BE2C (cell line): Measurements from ENCODE around the gene ERO1B.

Experiments used
- DNase-seq: peaks from one replicate; pipeline ENCODE4 v3.0.0-alpha.2; 2020
- H3K27me3 ChIP-seq: fragments of 250-450 bp; sonication (Bioruptor Pico); 2 replicates; pipeline ENCODE4 v1.5.1; 2020; ENCODE audit warnings: mild to moderate bottlenecking
- H3K36me3 ChIP-seq: fragments of 250-450 bp; sonication (Bioruptor Pico); 2 replicates; pipeline ENCODE4 v1.5.1; 2020; ENCODE audit warnings: mild to moderate bottlenecking
- H3K4me1 ChIP-seq: fragments of 250-450 bp; sonication (Bioruptor Pico); 2 replicates; pipeline ENCODE4 v1.5.1; 2020
- H3K4me3 ChIP-seq: 2 replicates; pipeline ENCODE4 v1.5.1; 2011; ENCODE audit warnings: low read depth, low read length
- H3K9me3 ChIP-seq: fragments of 250-450 bp; sonication (Bioruptor Pico); 2 replicates; pipeline ENCODE4 v1.5.1; 2020
- TF ChIP-seq, protein P1 (sequence below): IDR thresholded peaks from 2 replicates; pipeline ENCODE4 v1.5.1; 2012; ENCODE audit warnings: mild to moderate bottlenecking, low read depth, low read length

Gene ERO1B

GRCh38 chr1:236235116-236235515, 46.6 kb downstream of the ERO1B start:
- no peaks in the 10 kb centered on the region for H3K36me3 ChIP-seq
- no peak for DNase-seq
- TF ChIP-seq, protein P1, sequence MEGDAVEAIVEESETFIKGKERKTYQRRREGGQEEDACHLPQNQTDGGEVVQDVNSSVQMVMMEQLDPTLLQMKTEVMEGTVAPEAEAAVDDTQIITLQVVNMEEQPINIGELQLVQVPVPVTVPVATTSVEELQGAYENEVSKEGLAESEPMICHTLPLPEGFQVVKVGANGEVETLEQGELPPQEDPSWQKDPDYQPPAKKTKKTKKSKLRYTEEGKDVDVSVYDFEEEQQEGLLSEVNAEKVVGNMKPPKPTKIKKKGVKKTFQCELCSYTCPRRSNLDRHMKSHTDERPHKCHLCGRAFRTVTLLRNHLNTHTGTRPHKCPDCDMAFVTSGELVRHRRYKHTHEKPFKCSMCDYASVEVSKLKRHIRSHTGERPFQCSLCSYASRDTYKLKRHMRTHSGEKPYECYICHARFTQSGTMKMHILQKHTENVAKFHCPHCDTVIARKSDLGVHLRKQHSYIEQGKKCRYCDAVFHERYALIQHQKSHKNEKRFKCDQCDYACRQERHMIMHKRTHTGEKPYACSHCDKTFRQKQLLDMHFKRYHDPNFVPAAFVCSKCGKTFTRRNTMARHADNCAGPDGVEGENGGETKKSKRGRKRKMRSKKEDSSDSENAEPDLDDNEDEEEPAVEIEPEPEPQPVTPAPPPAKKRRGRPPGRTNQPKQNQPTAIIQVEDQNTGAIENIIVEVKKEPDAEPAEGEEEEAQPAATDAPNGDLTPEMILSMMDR: no peak
- H3K4me3 ChIP-seq: no peak overlapping the region
- H3K4me1 ChIP-seq: no peaks in the 10 kb centered on the region
- no peaks in the 10 kb centered on the region for H3K27me3 ChIP-seq
- H3K9me3 ChIP-seq: no peaks in the 10 kb centered on the region

DNA sequence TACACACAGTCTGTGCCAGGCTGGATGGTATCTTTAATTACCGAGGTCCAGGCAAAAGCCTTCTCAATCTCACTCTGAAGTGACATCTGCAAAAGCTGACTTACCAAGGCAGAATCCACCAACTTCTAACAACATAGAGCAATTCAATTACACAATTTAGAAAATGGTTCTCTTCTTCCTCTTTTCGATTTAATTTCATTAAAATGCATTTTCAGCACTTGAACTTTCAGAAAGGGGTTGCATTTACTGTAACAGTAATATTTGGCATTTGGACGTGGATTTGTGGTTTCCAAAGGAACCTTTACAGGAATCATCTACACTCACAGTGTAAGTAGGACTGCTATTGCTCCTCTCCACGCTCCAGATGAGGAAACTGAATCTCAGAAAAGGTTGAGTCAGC, 53.3 kb downstream of the ERO1B start:
- Histone ChIP-seq H3K36me3 (no peaks in the 10 kb centered on the region), H3K9me3 (no peaks in the 10 kb centered on the region), H3K27me3 (peaks cover 5% of the 10 kb centered on the region), H3K4me3 (no peak overlapping the region), H3K4me1 (no peaks in the 10 kb centered on the region)
- TF ChIP-seq, protein P1: no peak
- no peak for DNase-seq

GRCh38 chr1:236222632-236223031, 59.1 kb downstream of the ERO1B start:
- no peaks in the 10 kb centered on the region for H3K9me3 ChIP-seq
- peaks cover 5% of the 10 kb centered on the region for H3K27me3 ChIP-seq
- H3K36me3 ChIP-seq: no peaks in the 10 kb centered on the region
- H3K4me3 ChIP-seq: no peak overlapping the region
- no peak for DNase-seq
- TF ChIP-seq, protein P1: no peak
- no peaks in the 10 kb centered on the region for H3K4me1 ChIP-seq

DNA sequence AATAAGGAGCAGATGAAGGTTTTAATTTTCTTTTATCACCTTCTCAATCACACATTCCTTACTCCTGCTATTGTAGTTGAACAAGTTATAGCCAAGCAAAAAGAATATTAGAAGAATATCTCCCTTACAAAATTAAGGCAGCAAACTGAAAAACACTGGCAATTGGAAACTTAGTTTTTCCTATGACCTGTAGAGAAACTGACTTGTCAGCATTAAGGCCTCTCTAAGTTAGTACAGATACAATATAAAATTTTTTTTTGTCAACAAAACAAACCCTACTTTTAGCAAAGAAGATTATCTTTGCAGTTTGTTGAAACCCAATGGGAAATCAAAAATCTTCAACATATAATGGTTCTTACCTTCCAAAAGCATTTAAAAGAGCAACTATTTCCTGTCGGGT, 61.3 kb downstream of the ERO1B start:
- no peaks in the 10 kb centered on the region for H3K9me3 ChIP-seq
- DNase-seq: no peak
- peaks cover 5% of the 10 kb centered on the region for H3K27me3 ChIP-seq
- no peak overlapping the region for H3K4me3 ChIP-seq
- no peaks in the 10 kb centered on the region for H3K4me1 ChIP-seq
- TF ChIP-seq, protein P1: no peak
- no peaks in the 10 kb centered on the region for H3K36me3 ChIP-seq

GRCh38 chr1:236214761-236215160, 67.0 kb downstream of the ERO1B start:
- Histone ChIP-seq H3K4me1 (no peaks in the 10 kb centered on the region), H3K4me3 (no peak overlapping the region), H3K36me3 (no peaks in the 10 kb centered on the region), H3K9me3 (no peaks in the 10 kb centered on the region), H3K27me3 (peaks cover 3% of the 10 kb centered on the region; the same call in 1 of the 2 replicates)
- TF ChIP-seq, protein P1: no peak
- DNase-seq: no peak

- no peaks in the 10 kb centered on the region for H3K9me3 ChIP-seq
- H3K4me1 ChIP-seq: no peaks in the 10 kb centered on the region
- H3K4me3 ChIP-seq: no peak overlapping the region
- peaks cover 3% of the 10 kb centered on the region; the same call in 1 of the 2 replicates for H3K27me3 ChIP-seq
- no peaks in the 10 kb centered on the region for H3K36me3 ChIP-seq
- no peak for DNase-seq
- TF ChIP-seq, protein P1: no peak
These were observed 68.2 kb downstream of the ERO1B start for GRCh38 chr1:236213534-236213933.
